GM12873 (cell line): ENCODE measurements around the gene SV2C.

Experiments
- CTCF ChIP-seq: IDR thresholded peaks from 2 replicates; pipeline ENCODE4 v1.5.1; 2012; ENCODE audit warnings: low read depth, mild to moderate bottlenecking, moderate library complexity, low read length, control low read depth; ENCODE audit not compliant: insufficient read depth; ENCODE audit errors: missing control alignments

Gene SV2C

GRCh38 chr5:76326577-76327302 is 243.6 kb downstream of the SV2C start:
- no peak for TF ChIP-seq CTCF

GRCh38 chr5:76329346-76329745 is 246.2 kb downstream of the SV2C start:
- TF ChIP-seq CTCF, result no peak

- TF ChIP-seq CTCF, result no peak
Observed at GRCh38 chr5:76331126-76331525, 247.9 kb downstream of the SV2C start.

- no peak for TF ChIP-seq CTCF
Observed at GRCh38 chr5:76332102-76332501, 248.9 kb downstream of the SV2C start.

GRCh38 chr5:76332611-76333205 is 249.5 kb downstream of the SV2C start:
- no peak for TF ChIP-seq CTCF

- no peak for TF ChIP-seq CTCF
Observed at GRCh38 chr5:76333571-76333970, 250.4 kb downstream of the SV2C start.

GRCh38 chr5:76334574-76334973 is 251.4 kb downstream of the SV2C start:
- TF ChIP-seq CTCF, result no peak
